ENCODE results near the gene MAPK13.

- TF ChIP-seq CTCF (IDR thresholded peaks at IDR 0.05) (no peak), POLR2AphosphoS5 (IDR thresholded peaks at IDR 0.05) (no peak)
Observed at GRCh38 chr6:36126553-36127458, 3.5 kb upstream of the MAPK13 start.

Data from prostate gland (tissue), 2 donors.